GM18502 (cell line): ENCODE data around the gene SELENOO.
A peak's percentile ranks its signal among the peaks of the same experiment; 100 is the strongest.
"Not testable (repeated sequence)": the region's sequence is repeated elsewhere in the genome, so short reads cannot be mapped to it uniquely, and the experiment has no call there.

ENCODE experiments used
- ATAC-seq: cut with Tn5 transposase; IDR thresholded peaks from one replicate; pipeline ENCODE4 v1.9.1; 2021; ENCODE audit warnings: mild to moderate bottlenecking; ENCODE audit not compliant: unreplicated experiment, poor library complexity

The SELENOO gene

GRCh38 chr22:50197856-50198623 is 2.8 kb upstream of the SELENOO start:
- no peak for ATAC-seq

- ATAC-seq = no peak
Observed at GRCh38 chr22:50198624-50199017, 2.2 kb upstream of the SELENOO start.

- ATAC-seq = no peak
Observed at GRCh38 chr22:50199251-50199721, 1.5 kb upstream of the SELENOO start.

- peak; percentile 2 for ATAC-seq
Observed at GRCh38 chr22:50199829-50200460, 866 bp upstream of the SELENOO start.

GRCh38 chr22:50201191-50202129 is 649 bp downstream of the SELENOO start:
- ATAC-seq = peak; percentile 27

GRCh38 chr22:50202130-50202666 is 1.4 kb downstream of the SELENOO start:
- ATAC-seq = no peak

GRCh38 chr22:50203288-50203687 is 2.5 kb downstream of the SELENOO start:
- no peak for ATAC-seq

GRCh38 chr22:50204571-50204970 is 3.8 kb downstream of the SELENOO start:
- no peak for ATAC-seq

- ATAC-seq = not testable (repeated sequence)
Observed at GRCh38 chr22:50204998-50205397, 4.2 kb downstream of the SELENOO start.

GRCh38 chr22:50205781-50206569 is 5.2 kb downstream of the SELENOO start:
- ATAC-seq = no peak

- ATAC-seq = no peak
Observed at GRCh38 chr22:50206599-50206998, 5.8 kb downstream of the SELENOO start.

GRCh38 chr22:50207383-50208140 is 6.8 kb downstream of the SELENOO start:
- no peak for ATAC-seq

- no peak for ATAC-seq
Observed at GRCh38 chr22:50208430-50208938, 7.7 kb downstream of the SELENOO start.

GRCh38 chr22:50208939-50209892 is 8.4 kb downstream of the SELENOO start:
- ATAC-seq = no peak

GRCh38 chr22:50209893-50210292 is 9.1 kb downstream of the SELENOO start:
- no peak for ATAC-seq

- no peak for ATAC-seq
Observed at GRCh38 chr22:50210378-50211139, 9.7 kb downstream of the SELENOO start.

GRCh38 chr22:50211147-50211546 is 10.3 kb downstream of the SELENOO start:
- no peak for ATAC-seq
